Endothelial cell of umbilical vein (primary cell): ENCODE data around the gene ATXN1. TPM values are rescaled to one million over a fixed set of nuclear protein-coding genes. Genes with fewer than 3 reads are reported as not detected.

Experiments
- BruUV-seq: library from RNA; stranded (reverse); fragments of 400-500 nt; replicated peaks from 2 replicates; lab custom pipeline; 2021; lab: Mats Ljungman, UMichigan
- CTCF ChIA-PET: fragments of 300-600, 350-600 bp; sonication (Branson Sonifier 250); formaldehyde crosslinking; loops from one replicate; lab custom pipeline; 2021; ENCODE audit warnings: antibody characterized with exemption, inconsistent platforms; lab: Charles Lee
- POLR2A ChIA-PET: fragments of 300-600, 350-600 bp; sonication (Branson Sonifier 250); formaldehyde crosslinking; loops from one replicate; lab custom pipeline; 2021; ENCODE audit warnings: antibody characterized with exemption, inconsistent platforms; lab: Charles Lee
- DNase-seq: peaks from one replicate; pipeline ENCODE4 v3.0.0-alpha.2; 2011; ENCODE audit warnings: low read depth, low spot score
- FAIRE-seq: peaks from 2 replicates; lab custom pipeline; 2011; peaks lifted over from hg19 to GRCh38; lab: Jason Lieb, UNC
- H2AFZ ChIP-seq: 2 replicates; pipeline ENCODE4 v1.6.0; 2012; ENCODE audit warnings: low read depth, low read length, control low read depth, inconsistent platforms
- H3K27ac ChIP-seq: 2 replicates; pipeline ENCODE4 v1.5.1; 2011; ENCODE audit warnings: low read depth, mild to moderate bottlenecking, control low read depth, low read length, moderate library complexity; ENCODE audit not compliant: insufficient read depth
- H3K27me3 ChIP-seq, 2 experiments: 2 replicates each; pipeline versions ENCODE4 v1.6.0 to v1.6.1; 2011; ENCODE audit warnings: low read length in 2 of 2, mixed read lengths in 1 of 2; ENCODE audit not compliant: control insufficient read depth in 2 of 2, insufficient read depth in 2 of 2
- H3K36me3 ChIP-seq, 2 experiments: 2 replicates in 1 of 2; 3 replicates in 1 of 2; pipeline ENCODE4 v1.5.1; 2011; ENCODE audit warnings: low read length in 2 of 2, mild to moderate bottlenecking in 1 of 2, moderate library complexity in 1 of 2; ENCODE audit not compliant: control insufficient read depth in 2 of 2, insufficient read depth in 2 of 2; ENCODE audit errors: extremely low read depth in 1 of 2
- H3K4me1 ChIP-seq: 3 replicates; pipeline ENCODE4 v1.5.1; 2011; ENCODE audit warnings: mild to moderate bottlenecking, low read length; ENCODE audit not compliant: control insufficient read depth, insufficient read depth; ENCODE audit errors: extremely low read depth
- H3K4me2 ChIP-seq: 2 replicates; pipeline ENCODE4 v1.6.1; 2011; ENCODE audit warnings: low read length, control low read depth, mixed read lengths; ENCODE audit not compliant: insufficient read depth
- H3K4me3 ChIP-seq, 3 experiments: fragments of 200-600 bp in 1 of 3; sonication (generic), shearing (Covaris generic) in 1 of 3; replicated peaks in 1 of 3; 2 replicates each; pipeline ENCODE4 v1.5.1; 2011 to 2016; ENCODE audit warnings: control low read depth in 3 of 3, low read length in 3 of 3, mild to moderate bottlenecking in 2 of 3, inconsistent platforms in 1 of 3, low read depth in 1 of 3, moderate library complexity in 1 of 3; ENCODE audit not compliant: insufficient read depth in 1 of 3
- H3K79me2 ChIP-seq: 2 replicates; pipeline ENCODE4 v1.6.0; 2012; ENCODE audit warnings: low read length, inconsistent platforms; ENCODE audit not compliant: control insufficient read depth, insufficient read depth
- H3K9ac ChIP-seq: replicated peaks from 2 replicates; pipeline ENCODE3; 2011; ENCODE audit warnings: low read length, control low read depth; ENCODE audit not compliant: insufficient read depth; ENCODE audit errors: extremely low read depth
- H3K9me1 ChIP-seq: replicated peaks from 3 replicates; pipeline ENCODE4 v1.6.0; 2011; ENCODE audit warnings: mild to moderate bottlenecking, low read length; ENCODE audit not compliant: control insufficient read depth, insufficient read depth; ENCODE audit errors: extremely low read depth
- H3K9me3 ChIP-seq: replicated peaks from 2 replicates; pipeline ENCODE4 v1.5.1; 2012; ENCODE audit warnings: low read length, inconsistent platforms; ENCODE audit not compliant: control insufficient read depth, insufficient read depth
- H4K20me1 ChIP-seq: replicated peaks from 2 replicates; pipeline ENCODE3; 2011; ENCODE audit warnings: mild to moderate bottlenecking, low read length; ENCODE audit not compliant: control insufficient read depth, insufficient read depth; ENCODE audit errors: extremely low read depth
- GATA2 ChIP-seq: IDR thresholded peaks from 2 replicates; pipeline ENCODE4 v1.7.0; 2011; ENCODE audit warnings: low read depth, mild to moderate bottlenecking, moderate library complexity, mixed read lengths, low read length; ENCODE audit not compliant: insufficient read length, insufficient read depth
- dilution Hi-C: fragments of 300-500 bp; cut with MboI; formaldehyde crosslinking; loops from one replicate; pipeline ENCODE4 v1.15.0; 2019; ENCODE audit warnings: low sequenced_read_pairs; ENCODE audit not compliant: extremely low pct_ligation_motif_present
- intact Hi-C: fragments of 100-400 bp; cut with micrococcal nuclease; formaldehyde crosslinking; loops from one replicate; pipeline ENCODE4 v1.10.0; 2022
- polyA plus RNA-seq, 4 experiments: library from polyadenylated mRNA; depleted of rRNA in 3 of 4; stranded (reverse) in 3 of 4; unstranded in 1 of 4; fragments of >200 nt; gene quantifications; 2 replicates each; pipeline versions ENCODE4 v1.2.1 to v1.2.3, GENCODE V29; 2011 to 2012; ENCODE audit warnings: missing spikeins in 1 of 4
- total RNA-seq: library from RNA; stranded (reverse); gene quantifications from 2 replicates; pipeline ENCODE4 v1.2.3, GENCODE V29; 2021
- TF ChIP-seq, protein P1 (sequence below): IDR thresholded peaks from 2 replicates; pipeline ENCODE4 v1.6.1; 2011; ENCODE audit not compliant: insufficient read depth, insufficient read length
- TF ChIP-seq, protein P2 (sequence below), 2 donors: IDR thresholded peaks; 1 replicate in 1 of 2; 2 replicates in 1 of 2; pipeline ENCODE4 v1.5.1; 2011; ENCODE audit warnings: low read length in 2 of 2, mild to moderate bottlenecking in 2 of 2, moderate library complexity in 2 of 2, control low read depth in 1 of 2, inconsistent platforms in 1 of 2, low read depth in 1 of 2; ENCODE audit not compliant: insufficient read depth in 1 of 2; ENCODE audit errors: extremely low read depth in 1 of 2

Gene ATXN1
- total and polyA plus RNA-seq, 2 donors (not counting 3 experiments of a cell fraction or from before 2014, with no cell fraction given), result 16.4 to 33.0 TPM

DNA sequence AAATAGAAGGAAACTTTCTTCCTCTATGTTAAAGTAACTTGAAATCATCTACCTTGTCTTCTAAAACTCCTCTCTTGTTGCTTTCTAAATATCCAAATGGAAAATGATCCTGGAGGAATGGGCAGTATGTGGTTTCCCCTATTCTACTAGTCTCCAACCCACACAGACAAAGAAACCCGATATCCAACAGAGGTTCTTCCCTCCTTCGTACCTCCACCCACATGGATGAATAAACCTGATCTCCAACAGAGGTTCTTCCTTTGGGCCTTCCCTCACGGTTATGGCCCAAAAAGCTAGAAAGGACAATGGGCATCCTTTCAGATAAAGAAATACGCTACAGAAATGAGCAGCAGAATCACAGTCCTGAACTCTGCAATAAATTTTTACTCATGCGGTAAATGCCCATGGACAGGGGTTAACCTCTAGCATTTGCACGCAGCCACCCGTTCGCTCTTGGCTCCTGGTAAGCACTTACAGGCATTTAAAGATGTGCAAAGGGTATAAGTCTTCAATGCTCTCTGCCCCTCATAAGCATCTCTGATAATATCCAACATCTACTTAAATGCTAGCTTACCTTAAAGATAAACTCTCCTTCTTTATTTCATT is 392.0 kb downstream of the ATXN1 start:
- Histone ChIP-seq H3K9me3 (no peaks in the 10 kb centered on the region), H3K79me2 (no peaks in the 10 kb centered on the region), H3K36me3 (no peaks in the 10 kb centered on the region), H4K20me1 (no peaks in the 10 kb centered on the region), H2AFZ (no peak overlapping the region), H3K9me1 (no peaks in the 10 kb centered on the region), H3K4me1 (peaks cover 7% of the 10 kb centered on the region), H3K4me3 (no peak overlapping the region), H3K9ac (no peak overlapping the region), H3K27ac (no peak overlapping the region), H3K27me3 (no peaks in the 10 kb centered on the region), H3K4me2 (no peak overlapping the region)
- no peak for DNase-seq
- FAIRE-seq, result no peak
- no peak for TF ChIP-seq GATA2
- TF ChIP-seq, protein P1, sequence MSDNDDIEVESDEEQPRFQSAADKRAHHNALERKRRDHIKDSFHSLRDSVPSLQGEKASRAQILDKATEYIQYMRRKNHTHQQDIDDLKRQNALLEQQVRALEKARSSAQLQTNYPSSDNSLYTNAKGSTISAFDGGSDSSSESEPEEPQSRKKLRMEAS, result no peak
- no TSS peak for BruUV-seq
- POLR2A ChIA-PET, result no interaction called here
- CTCF ChIA-PET, result interaction anchor here (1.2 to 1.6 kb wide), 3 partner anchors 37 to 394 kb away, joined by 3 to 5 read pairs (median 4); no protein-coding TSS in a partner anchor
- dilution Hi-C loops (no loop called here), intact Hi-C loops (no loop called here)

DNA sequence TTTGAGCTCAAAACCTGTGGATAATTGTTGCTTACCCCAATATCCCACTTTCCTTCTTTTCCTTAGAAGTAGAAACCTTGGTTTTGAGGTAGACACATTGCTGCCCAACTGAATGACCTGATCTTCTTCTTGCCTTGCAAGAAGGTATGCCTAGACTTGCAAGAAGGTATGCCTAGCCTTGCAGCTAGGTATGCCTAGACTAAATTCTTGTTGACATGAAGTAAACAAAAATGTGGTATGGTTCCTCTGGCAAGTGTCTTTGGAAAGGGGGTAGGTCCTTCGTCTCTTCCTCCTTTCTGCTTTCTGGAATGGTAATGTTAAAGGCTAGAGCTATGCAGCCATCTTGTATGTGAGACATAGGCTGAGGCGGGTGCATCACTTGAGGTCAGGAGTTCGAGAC is 393.7 kb downstream of the ATXN1 start:
- TF ChIP-seq, protein P2, sequence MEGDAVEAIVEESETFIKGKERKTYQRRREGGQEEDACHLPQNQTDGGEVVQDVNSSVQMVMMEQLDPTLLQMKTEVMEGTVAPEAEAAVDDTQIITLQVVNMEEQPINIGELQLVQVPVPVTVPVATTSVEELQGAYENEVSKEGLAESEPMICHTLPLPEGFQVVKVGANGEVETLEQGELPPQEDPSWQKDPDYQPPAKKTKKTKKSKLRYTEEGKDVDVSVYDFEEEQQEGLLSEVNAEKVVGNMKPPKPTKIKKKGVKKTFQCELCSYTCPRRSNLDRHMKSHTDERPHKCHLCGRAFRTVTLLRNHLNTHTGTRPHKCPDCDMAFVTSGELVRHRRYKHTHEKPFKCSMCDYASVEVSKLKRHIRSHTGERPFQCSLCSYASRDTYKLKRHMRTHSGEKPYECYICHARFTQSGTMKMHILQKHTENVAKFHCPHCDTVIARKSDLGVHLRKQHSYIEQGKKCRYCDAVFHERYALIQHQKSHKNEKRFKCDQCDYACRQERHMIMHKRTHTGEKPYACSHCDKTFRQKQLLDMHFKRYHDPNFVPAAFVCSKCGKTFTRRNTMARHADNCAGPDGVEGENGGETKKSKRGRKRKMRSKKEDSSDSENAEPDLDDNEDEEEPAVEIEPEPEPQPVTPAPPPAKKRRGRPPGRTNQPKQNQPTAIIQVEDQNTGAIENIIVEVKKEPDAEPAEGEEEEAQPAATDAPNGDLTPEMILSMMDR (IDR thresholded peaks at IDR 0.05; ENCODE audit: extremely low read depth in 1 of 2, insufficient read depth in 1 of 2, low read depth in 1 of 2, low read length in 2 of 2), result no peak
- no peak for TF ChIP-seq GATA2
- H3K9ac ChIP-seq, result no peak overlapping the region
- no peak overlapping the region for H2AFZ ChIP-seq
- ChIA-PET POLR2A (no interaction called here), CTCF (no interaction called here)
- no peaks in the 10 kb centered on the region for H3K27me3 ChIP-seq
- H3K9me1 ChIP-seq, result no peaks in the 10 kb centered on the region
- dilution Hi-C loops (no loop called here), intact Hi-C loops (no loop called here)
- DNase-seq (no peak), FAIRE-seq (no peak)
- no peaks in the 10 kb centered on the region for H3K36me3 ChIP-seq
- H3K4me3 ChIP-seq, result no peak overlapping the region
- H4K20me1 ChIP-seq, result no peaks in the 10 kb centered on the region
- H3K27ac ChIP-seq, result no peak overlapping the region
- no TSS peak for BruUV-seq
- no peaks in the 10 kb centered on the region for H3K79me2 ChIP-seq
- no peak overlapping the region for H3K4me2 ChIP-seq
- peaks cover 7% of the 10 kb centered on the region for H3K4me1 ChIP-seq
- no peaks in the 10 kb centered on the region for H3K9me3 ChIP-seq
